ENCODE data around the gene CLDN17.

Gene CLDN17

GRCh38 chr21:30206551-30207251, 40.1 kb upstream of the CLDN17 start:
- Histone ChIP-seq H3K9me3 (ENCODE audit: severe bottlenecking) (peaks cover 3% of the 10 kb centered on the region), H3K4me3 (ENCODE audit: severe bottlenecking) (no peak overlapping the region), H3K36me3 (ENCODE audit: low read depth) (no peaks in the 10 kb centered on the region), H3K27me3 (ENCODE audit: insufficient read depth, poor library complexity, severe bottlenecking) (no peaks in the 10 kb centered on the region), H3K27ac (ENCODE audit: poor library complexity, severe bottlenecking) (no peak overlapping the region), H3K4me1 (ENCODE audit: insufficient read depth, poor library complexity, severe bottlenecking) (peaks cover 6% of the 10 kb centered on the region)
- ATAC-seq (ENCODE audit: low read depth) = peak; percentile 56; the same call in 2 of the 3 replicates
- no peak for TF ChIP-seq CTCF (IDR thresholded peaks at IDR 0.05; ENCODE audit: poor library complexity, severe bottlenecking)
- DNase-seq (ENCODE audit: low spot score) = no peak

- no peak for DNase-seq (ENCODE audit: low spot score)
- Histone ChIP-seq H3K27me3 (ENCODE audit: insufficient read depth, poor library complexity, severe bottlenecking) (no peaks in the 10 kb centered on the region), H3K27ac (ENCODE audit: poor library complexity, severe bottlenecking) (no peak overlapping the region), H3K36me3 (ENCODE audit: low read depth) (no peaks in the 10 kb centered on the region), H3K4me1 (ENCODE audit: insufficient read depth, poor library complexity, severe bottlenecking) (no peaks in the 10 kb centered on the region), H3K9me3 (ENCODE audit: severe bottlenecking) (peaks cover 3% of the 10 kb centered on the region), H3K4me3 (ENCODE audit: severe bottlenecking) (no peak overlapping the region)
- ATAC-seq (ENCODE audit: low read depth) = no peak
- no peak for TF ChIP-seq CTCF (IDR thresholded peaks at IDR 0.05; ENCODE audit: poor library complexity, severe bottlenecking)
These were observed 33.4 kb upstream of the CLDN17 start for GRCh38 chr21:30200000-30200399.

- Histone ChIP-seq H3K4me1 (ENCODE audit: insufficient read depth, poor library complexity, severe bottlenecking) (no peaks in the 10 kb centered on the region), H3K27ac (ENCODE audit: poor library complexity, severe bottlenecking) (no peak overlapping the region), H3K36me3 (ENCODE audit: low read depth) (no peaks in the 10 kb centered on the region), H3K9me3 (ENCODE audit: severe bottlenecking) (no peaks in the 10 kb centered on the region), H3K4me3 (ENCODE audit: severe bottlenecking) (no peak overlapping the region), H3K27me3 (ENCODE audit: insufficient read depth, poor library complexity, severe bottlenecking) (no peaks in the 10 kb centered on the region)
- peak; percentile 82 for ATAC-seq (ENCODE audit: low read depth)
- TF ChIP-seq CTCF (IDR thresholded peaks at IDR 0.05; ENCODE audit: poor library complexity, severe bottlenecking) = peak; percentile 90
- DNase-seq (ENCODE audit: low spot score) = no peak
These were observed 28.2 kb upstream of the CLDN17 start for GRCh38 chr21:30194701-30195299.

DNA sequence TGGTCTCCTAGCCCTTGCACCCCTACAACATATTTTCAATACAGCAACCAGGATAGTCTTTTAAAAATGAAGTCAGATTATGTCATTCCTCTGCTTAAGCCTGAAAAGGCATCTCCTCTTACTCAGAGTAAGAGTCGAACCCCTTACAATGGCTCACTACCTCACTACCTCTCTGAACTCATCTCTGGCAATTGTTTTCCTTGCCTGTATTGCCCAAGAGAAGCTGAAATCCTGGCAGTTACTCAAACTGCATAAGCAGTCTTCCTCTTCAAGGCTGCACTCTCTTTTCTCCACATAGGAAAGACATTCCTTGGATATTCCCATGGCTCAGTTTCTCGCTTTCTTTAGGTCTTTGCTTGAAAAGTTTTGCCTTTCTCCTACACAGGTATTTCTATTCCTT, 26.6 kb upstream of the CLDN17 start:
- no peak for TF ChIP-seq CTCF (IDR thresholded peaks at IDR 0.05; ENCODE audit: poor library complexity, severe bottlenecking)
- H3K4me3 ChIP-seq (ENCODE audit: severe bottlenecking) = no peak overlapping the region
- no peaks in the 10 kb centered on the region for H3K4me1 ChIP-seq (ENCODE audit: insufficient read depth, poor library complexity, severe bottlenecking)
- ATAC-seq (ENCODE audit: low read depth) = no peak
- H3K36me3 ChIP-seq (ENCODE audit: low read depth) = no peaks in the 10 kb centered on the region
- H3K27ac ChIP-seq (ENCODE audit: poor library complexity, severe bottlenecking) = no peak overlapping the region
- no peaks in the 10 kb centered on the region for H3K27me3 ChIP-seq (ENCODE audit: insufficient read depth, poor library complexity, severe bottlenecking)
- no peaks in the 10 kb centered on the region for H3K9me3 ChIP-seq (ENCODE audit: severe bottlenecking)
- no peak for DNase-seq (ENCODE audit: low spot score)

- Histone ChIP-seq H3K27ac (ENCODE audit: poor library complexity, severe bottlenecking) (no peak overlapping the region), H3K27me3 (ENCODE audit: insufficient read depth, poor library complexity, severe bottlenecking) (no peaks in the 10 kb centered on the region), H3K4me3 (ENCODE audit: severe bottlenecking) (no peak overlapping the region), H3K9me3 (ENCODE audit: severe bottlenecking) (no peaks in the 10 kb centered on the region), H3K4me1 (ENCODE audit: insufficient read depth, poor library complexity, severe bottlenecking) (no peaks in the 10 kb centered on the region), H3K36me3 (ENCODE audit: low read depth) (no peaks in the 10 kb centered on the region)
- DNase-seq (ENCODE audit: low spot score) (no peak), ATAC-seq (ENCODE audit: low read depth) (no peak)
- no peak for TF ChIP-seq CTCF (IDR thresholded peaks at IDR 0.05; ENCODE audit: poor library complexity, severe bottlenecking)
These were observed 23.9 kb upstream of the CLDN17 start for GRCh38 chr21:30190554-30190953.

All from RWPE2 (cell line).